ENCODE measurements around the gene NPIPB8.
"Not testable (repeated sequence)": the region's sequence is repeated elsewhere in the genome, so short reads cannot be mapped to it uniquely, and the experiment has no call there.

Gene NPIPB8

DNA sequence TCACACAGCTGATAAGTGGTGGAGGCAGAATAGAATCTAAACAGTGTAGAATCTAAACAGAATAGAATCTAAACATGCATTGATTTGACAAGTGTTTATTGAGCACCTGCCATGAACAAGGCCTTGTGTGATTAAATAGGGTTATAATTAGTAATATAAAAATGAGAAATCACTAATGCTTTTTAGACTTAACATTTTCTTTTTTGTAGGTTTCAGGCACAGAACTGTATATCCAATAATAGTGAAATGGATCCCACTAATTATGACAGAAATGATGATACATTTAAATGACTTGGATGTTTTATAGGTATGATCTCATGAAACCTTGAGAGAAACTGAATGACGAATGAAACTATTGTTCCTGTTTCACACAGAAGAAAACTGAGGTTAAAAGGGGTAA lies at the start of gene NPIPB8:
TSS of gene NPIPB8 (plus strand) at position 301 of the 400 bp plus-strand sequence. CDS start 296 bp downstream, outside the sequence.
- DNase-seq (ENCODE audit: low spot score); in situ Hi-C loops (cut with MboI; ENCODE audit: low pct_unique_long_range_greater_than_20kb, low sequenced_read_pairs, unreplicated experiment): not testable (repeated sequence)

DNA sequence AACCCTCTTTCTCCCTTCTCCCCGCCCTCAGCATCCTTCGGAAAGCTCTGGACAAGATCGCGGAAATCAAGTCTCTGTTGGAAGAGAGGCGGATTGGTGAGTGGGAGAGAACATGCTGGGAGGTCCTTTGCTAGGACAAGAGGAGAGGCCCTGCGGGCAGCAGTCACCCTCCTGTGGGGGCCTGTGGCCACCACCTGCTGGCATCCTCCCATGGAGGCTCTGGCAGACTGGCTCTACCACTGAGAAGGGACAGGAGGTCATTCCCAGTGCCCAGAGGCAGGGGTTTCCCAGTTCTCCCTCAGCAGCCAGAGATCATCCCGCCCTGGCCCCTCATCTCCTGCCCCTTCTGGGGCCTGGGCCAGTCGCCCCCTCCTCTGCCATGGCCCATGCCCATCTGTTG lies 48.8 kb upstream of the NPIPB8 start:
- DNase-seq (ENCODE audit: low spot score): no peak
- TF ChIP-seq, protein P1, sequence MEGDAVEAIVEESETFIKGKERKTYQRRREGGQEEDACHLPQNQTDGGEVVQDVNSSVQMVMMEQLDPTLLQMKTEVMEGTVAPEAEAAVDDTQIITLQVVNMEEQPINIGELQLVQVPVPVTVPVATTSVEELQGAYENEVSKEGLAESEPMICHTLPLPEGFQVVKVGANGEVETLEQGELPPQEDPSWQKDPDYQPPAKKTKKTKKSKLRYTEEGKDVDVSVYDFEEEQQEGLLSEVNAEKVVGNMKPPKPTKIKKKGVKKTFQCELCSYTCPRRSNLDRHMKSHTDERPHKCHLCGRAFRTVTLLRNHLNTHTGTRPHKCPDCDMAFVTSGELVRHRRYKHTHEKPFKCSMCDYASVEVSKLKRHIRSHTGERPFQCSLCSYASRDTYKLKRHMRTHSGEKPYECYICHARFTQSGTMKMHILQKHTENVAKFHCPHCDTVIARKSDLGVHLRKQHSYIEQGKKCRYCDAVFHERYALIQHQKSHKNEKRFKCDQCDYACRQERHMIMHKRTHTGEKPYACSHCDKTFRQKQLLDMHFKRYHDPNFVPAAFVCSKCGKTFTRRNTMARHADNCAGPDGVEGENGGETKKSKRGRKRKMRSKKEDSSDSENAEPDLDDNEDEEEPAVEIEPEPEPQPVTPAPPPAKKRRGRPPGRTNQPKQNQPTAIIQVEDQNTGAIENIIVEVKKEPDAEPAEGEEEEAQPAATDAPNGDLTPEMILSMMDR (IDR thresholded peaks at IDR 0.05; ENCODE audit: extremely low read depth, insufficient read depth, missing control alignments): no peak
- in situ Hi-C loops (cut with MboI; ENCODE audit: low pct_unique_long_range_greater_than_20kb, low sequenced_read_pairs, unreplicated experiment): no loop called here

DNA sequence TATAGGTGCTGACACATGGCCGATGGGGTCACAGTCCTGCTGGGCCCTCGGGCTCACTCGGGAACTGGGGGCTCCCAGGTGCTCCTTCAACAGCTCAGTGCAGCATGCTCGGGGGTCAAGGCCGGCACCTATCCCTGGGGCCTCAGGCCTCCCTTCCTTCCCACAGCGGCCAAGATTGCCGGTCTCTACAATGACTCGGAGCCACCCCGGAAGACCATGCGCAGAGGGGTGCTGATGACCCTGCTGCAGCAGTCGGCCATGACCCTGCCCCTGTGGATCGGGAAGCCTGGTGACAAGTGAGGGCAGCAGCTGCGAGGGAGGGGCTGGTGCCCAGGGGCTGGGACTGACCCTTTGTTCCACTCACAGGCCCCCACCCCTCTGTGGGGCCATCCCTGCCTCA lies 47.9 kb upstream of the NPIPB8 start:
- DNase-seq (ENCODE audit: low spot score): no peak
- TF ChIP-seq, protein P1 (IDR thresholded peaks at IDR 0.05; ENCODE audit: extremely low read depth, insufficient read depth, missing control alignments): no peak
- in situ Hi-C loops (cut with MboI; ENCODE audit: low pct_unique_long_range_greater_than_20kb, low sequenced_read_pairs, unreplicated experiment): no loop called here

DNA sequence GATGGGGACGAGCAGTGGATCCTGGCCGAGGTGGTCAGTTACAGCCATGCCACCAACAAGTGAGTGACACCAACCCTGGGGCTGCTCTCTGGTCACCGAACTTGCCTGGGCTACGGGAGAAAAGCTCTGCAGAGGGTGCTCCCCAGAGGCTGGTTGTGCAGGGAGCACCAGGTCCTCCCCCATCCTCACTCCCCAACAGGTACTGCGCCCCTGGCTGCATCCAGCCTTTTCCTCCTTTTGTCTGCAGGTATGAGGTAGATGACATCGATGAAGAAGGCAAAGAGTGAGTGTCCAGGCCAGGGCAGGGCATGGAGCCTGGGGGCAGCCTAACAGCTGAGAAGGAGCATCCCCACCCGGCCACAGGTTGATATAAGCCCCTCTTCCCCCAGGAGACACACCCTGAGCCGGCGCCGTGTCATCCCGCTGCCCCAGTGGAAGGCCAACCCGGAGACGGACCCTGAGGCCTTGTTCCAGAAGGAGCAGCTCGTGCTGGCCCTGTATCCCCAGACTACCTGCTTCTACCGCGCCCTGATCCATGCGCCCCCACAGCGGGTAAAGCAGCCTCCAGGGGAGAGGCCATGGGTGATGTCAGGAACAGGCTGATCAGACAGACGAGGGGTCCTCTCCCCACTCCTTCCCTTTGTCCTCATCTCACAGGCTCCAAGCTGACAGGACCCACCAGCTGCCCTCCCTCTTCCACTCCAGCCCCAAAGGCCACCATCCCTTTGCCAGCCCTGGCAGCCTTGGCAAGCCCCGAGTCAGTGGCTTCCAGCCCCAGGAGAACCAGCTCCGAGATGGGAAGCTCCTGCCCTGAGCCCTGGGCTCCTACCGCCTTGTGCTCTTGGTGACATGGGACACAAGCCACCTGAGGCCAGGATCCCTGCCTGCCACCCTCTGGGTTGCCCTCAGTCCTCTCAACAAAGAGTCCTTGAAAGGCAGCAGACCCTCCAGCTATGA lies 47.2 kb upstream of the NPIPB8 start:
- TF ChIP-seq, protein P1 (IDR thresholded peaks at IDR 0.05; ENCODE audit: extremely low read depth, insufficient read depth, missing control alignments): no peak
- DNase-seq (ENCODE audit: low spot score): no peak
- in situ Hi-C loops (cut with MboI; ENCODE audit: low pct_unique_long_range_greater_than_20kb, low sequenced_read_pairs, unreplicated experiment): no loop called here

DNA sequence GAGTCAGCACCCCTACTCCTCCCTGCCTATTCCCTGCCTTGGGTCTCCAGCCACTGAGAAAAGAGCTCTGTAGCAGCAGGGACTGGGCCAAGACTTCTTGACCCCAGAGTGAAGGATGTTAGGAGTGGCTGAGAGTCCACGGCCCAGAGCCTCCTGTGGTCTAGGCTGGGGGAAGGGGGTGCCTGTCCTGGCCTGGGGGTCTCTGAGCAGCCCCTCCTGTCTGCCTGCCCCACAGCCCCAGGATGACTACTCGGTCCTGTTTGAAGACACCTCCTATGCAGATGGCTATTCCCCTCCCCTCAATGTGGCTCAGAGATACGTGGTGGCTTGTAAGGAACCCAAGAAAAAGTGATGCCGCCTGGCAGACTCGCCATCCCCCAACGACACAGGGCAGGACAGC lies 46.5 kb upstream of the NPIPB8 start:
- TF ChIP-seq, protein P1 (IDR thresholded peaks at IDR 0.05; ENCODE audit: extremely low read depth, insufficient read depth, missing control alignments): no peak
- no peak for DNase-seq (ENCODE audit: low spot score)
- in situ Hi-C loops (cut with MboI; ENCODE audit: low pct_unique_long_range_greater_than_20kb, low sequenced_read_pairs, unreplicated experiment): no loop called here

DNA sequence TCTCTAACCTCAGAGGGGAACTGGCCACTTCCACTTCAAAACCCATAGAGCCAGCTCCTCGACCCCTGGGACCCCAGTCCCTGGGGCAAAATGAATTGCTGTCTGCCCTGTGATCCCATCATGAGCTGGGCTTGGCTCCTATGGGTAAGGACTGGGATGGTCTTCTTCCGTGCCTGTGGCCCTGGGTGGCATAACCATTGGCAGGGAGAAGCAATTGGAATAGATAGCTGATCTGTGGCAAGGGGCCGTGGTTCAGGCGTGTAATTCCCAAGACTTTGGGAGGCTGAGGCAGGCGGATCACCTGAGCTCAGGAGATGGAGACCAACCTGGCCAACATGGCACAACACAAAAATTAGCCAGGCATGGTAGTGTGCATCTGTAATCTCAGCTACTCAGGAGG lies 45.4 kb upstream of the NPIPB8 start:
- TF ChIP-seq, protein P1 (IDR thresholded peaks at IDR 0.05; ENCODE audit: extremely low read depth, insufficient read depth, missing control alignments): no peak
- in situ Hi-C loops (cut with MboI; ENCODE audit: low pct_unique_long_range_greater_than_20kb, low sequenced_read_pairs, unreplicated experiment): no loop called here
- no peak for DNase-seq (ENCODE audit: low spot score)

DNA sequence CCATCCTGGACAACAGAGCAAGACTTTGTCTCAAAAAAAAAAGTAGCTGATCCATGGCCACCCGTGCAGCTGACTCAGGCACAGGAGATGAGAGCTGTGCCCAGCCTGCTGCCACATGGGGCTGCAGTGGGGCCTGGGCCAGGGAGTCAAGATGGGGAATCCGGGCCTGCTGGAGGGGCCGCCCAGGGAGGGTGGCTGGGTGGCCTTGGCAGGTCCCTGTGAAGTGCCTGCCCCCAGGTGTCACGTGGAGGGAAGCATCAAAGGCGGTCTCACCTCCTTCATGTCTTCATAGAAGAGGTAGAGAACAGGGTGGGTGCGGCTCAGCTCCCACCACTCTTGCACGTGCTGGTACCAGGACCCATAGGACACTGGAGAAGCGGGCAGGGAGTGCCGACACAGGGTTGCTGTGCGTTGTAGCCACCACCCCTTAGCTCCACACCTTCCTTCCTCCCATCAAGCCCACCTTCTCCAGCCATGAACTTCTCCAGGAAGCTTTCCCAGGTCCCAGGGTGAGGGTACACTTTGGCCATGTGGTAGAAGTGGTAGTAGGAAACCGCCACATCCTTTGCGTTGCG lies 44.8 kb upstream of the NPIPB8 start:
- no peak for DNase-seq (ENCODE audit: low spot score)
- TF ChIP-seq, protein P1 (IDR thresholded peaks at IDR 0.05; ENCODE audit: extremely low read depth, insufficient read depth, missing control alignments): no peak
- in situ Hi-C loops (cut with MboI; ENCODE audit: low pct_unique_long_range_greater_than_20kb, low sequenced_read_pairs, unreplicated experiment): no loop called here

DNA sequence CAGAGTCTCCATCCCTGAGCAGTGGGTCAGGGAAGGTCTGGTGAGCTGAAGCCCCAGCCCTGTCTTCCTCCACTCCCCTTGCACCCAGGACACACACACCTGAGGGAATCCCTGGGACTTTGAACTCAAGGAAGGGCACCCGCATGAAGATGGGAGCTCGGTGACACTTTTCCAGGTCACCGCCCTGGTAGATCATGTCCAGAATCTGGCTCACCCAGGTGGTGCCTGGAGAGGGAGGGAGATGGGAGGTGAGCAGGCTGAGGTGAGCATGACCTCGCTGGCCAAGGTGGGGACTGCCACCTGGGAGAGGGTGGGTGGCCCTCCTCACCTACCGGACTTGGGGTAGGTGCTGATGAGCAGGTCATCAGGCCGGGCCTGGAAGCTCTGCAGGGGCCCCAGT lies 42.4 kb upstream of the NPIPB8 start:
- in situ Hi-C loops (cut with MboI; ENCODE audit: low pct_unique_long_range_greater_than_20kb, low sequenced_read_pairs, unreplicated experiment); DNase-seq (ENCODE audit: low spot score): not testable (repeated sequence)

All from GM13977 (cell line).